Measurements from ENCODE around the gene TYSND1. TPM values are rescaled to one million over a fixed set of nuclear protein-coding genes. Genes with fewer than 3 reads are reported as not detected.

The TYSND1 gene
- total and polyA plus RNA-seq, 7 donors, result 2.4 to 7.5 (median 4.1) TPM

GRCh38 chr10:70167246-70167645 is 20.7 kb upstream of the TYSND1 start:
- Histone ChIP-seq H3K36me3 (ENCODE audit: insufficient read depth in 1 of 2, low read depth in 1 of 2) (peaks cover 0 to 20% of the 10 kb centered on the region in 2 donors), H3K27me3 (ENCODE audit: insufficient read depth in 3 of 3, low read length in 2 of 3) (no peaks in the 10 kb centered on the region), H3K9me3 (no peaks in the 10 kb centered on the region), H3K4me3 (no peak overlapping the region), H3K27ac (no peak overlapping the region), H3K4me1 (peaks cover 62% of the 10 kb centered on the region)
- WGBS, 3 donors, result 56 to 72% (median 63%) methylated on average over 7 of the region's 7 CpGs
- DNase-seq (no peak), ATAC-seq (no peak)
- intact Hi-C loops (cut with DNase I), result no loop called here
- no peak for TF ChIP-seq CTCF (IDR thresholded peaks at IDR 0.05)

GRCh38 chr10:70166394-70166793 is 19.9 kb upstream of the TYSND1 start:
- H3K27me3 ChIP-seq (ENCODE audit: insufficient read depth in 3 of 3, low read length in 2 of 3), result no peaks in the 10 kb centered on the region
- intact Hi-C loops (cut with DNase I), result no loop called here
- no peak for TF ChIP-seq CTCF (IDR thresholded peaks at IDR 0.05)
- DNase-seq (no peak), ATAC-seq (no peak)
- H3K4me3 ChIP-seq, result no peak overlapping the region
- H3K4me1 ChIP-seq, result peaks cover 66% of the 10 kb centered on the region
- H3K9me3 ChIP-seq, result no peaks in the 10 kb centered on the region
- no peak overlapping the region for H3K27ac ChIP-seq
- H3K36me3 ChIP-seq (ENCODE audit: insufficient read depth in 1 of 2, low read depth in 1 of 2), result peaks cover 0 to 25% of the 10 kb centered on the region in 2 donors
- WGBS, 3 donors, result 63 to 74% (median 66%) methylated on average over 3 of the region's 3 CpGs

GRCh38 chr10:70164163-70164562 is 17.7 kb upstream of the TYSND1 start:
- WGBS, 3 donors, result 47 to 68% (median 52%) methylated on average over 3 of the region's 3 CpGs
- Histone ChIP-seq H3K4me1 (peaks cover 66% of the 10 kb centered on the region), H3K4me3 (no peak overlapping the region), H3K27ac (peak overlapping the region; percentile 64), H3K27me3 (ENCODE audit: insufficient read depth in 3 of 3, low read length in 2 of 3) (no peaks in the 10 kb centered on the region), H3K9me3 (no peaks in the 10 kb centered on the region), H3K36me3 (ENCODE audit: insufficient read depth in 1 of 2, low read depth in 1 of 2) (peaks cover 5 to 48% of the 10 kb centered on the region in 2 donors)
- intact Hi-C loops (cut with DNase I), result no loop called here
- ATAC-seq, result peak; percentile 67 to 84 (median 78)
- no peak for DNase-seq
- TF ChIP-seq CTCF (IDR thresholded peaks at IDR 0.05), result no peak

GRCh38 chr10:70163448-70163847 is 16.9 kb upstream of the TYSND1 start:
- DNase-seq (no peak), ATAC-seq (no peak)
- Histone ChIP-seq H3K27ac (no peak overlapping the region), H3K4me3 (no peak overlapping the region), H3K9me3 (no peaks in the 10 kb centered on the region), H3K36me3 (ENCODE audit: insufficient read depth in 1 of 2, low read depth in 1 of 2) (peaks cover 5 to 54% of the 10 kb centered on the region in 2 donors), H3K27me3 (ENCODE audit: insufficient read depth in 3 of 3, low read length in 2 of 3) (no peaks in the 10 kb centered on the region), H3K4me1 (peaks cover 59% of the 10 kb centered on the region)
- WGBS, 3 donors, result 93 to 95% (median 94%) methylated on average over 4 of the region's 4 CpGs
- no peak for TF ChIP-seq CTCF (IDR thresholded peaks at IDR 0.05)
- intact Hi-C loops (cut with DNase I), result no loop called here

GRCh38 chr10:70162892-70163201 is 16.3 kb upstream of the TYSND1 start:
- no peak for TF ChIP-seq CTCF (IDR thresholded peaks at IDR 0.05)
- no peaks in the 10 kb centered on the region for H3K9me3 ChIP-seq
- DNase-seq (no peak), ATAC-seq (no peak)
- WGBS, 3 donors, result 49 to 70% (median 69%) methylated on average over 1 of the region's 1 CpG
- H3K4me3 ChIP-seq, result no peak overlapping the region
- H3K36me3 ChIP-seq (ENCODE audit: insufficient read depth in 1 of 2, low read depth in 1 of 2), result peaks cover 5 to 55% of the 10 kb centered on the region in 2 donors
- intact Hi-C loops (cut with DNase I), result no loop called here
- peaks cover 53% of the 10 kb centered on the region for H3K4me1 ChIP-seq
- H3K27ac ChIP-seq, result no peak overlapping the region
- H3K27me3 ChIP-seq (ENCODE audit: insufficient read depth in 3 of 3, low read length in 2 of 3), result no peaks in the 10 kb centered on the region
